Stimulated activated CD4-positive, alpha-beta T cell treated with anti-CD3 and anti-CD28 coated beads, Interleukin-1b, Interleukin-23, amount 100 ng/mL, for 4 hours (primary cell): ENCODE data around the gene WNT2B.

ENCODE experiments used
- DNase-seq, 2 donors: peaks; one replicate each; pipeline ENCODE4 v3.0.0-alpha.2; 2020; ENCODE audit warnings: low read depth in 2 of 2

WNT2B gene

DNA sequence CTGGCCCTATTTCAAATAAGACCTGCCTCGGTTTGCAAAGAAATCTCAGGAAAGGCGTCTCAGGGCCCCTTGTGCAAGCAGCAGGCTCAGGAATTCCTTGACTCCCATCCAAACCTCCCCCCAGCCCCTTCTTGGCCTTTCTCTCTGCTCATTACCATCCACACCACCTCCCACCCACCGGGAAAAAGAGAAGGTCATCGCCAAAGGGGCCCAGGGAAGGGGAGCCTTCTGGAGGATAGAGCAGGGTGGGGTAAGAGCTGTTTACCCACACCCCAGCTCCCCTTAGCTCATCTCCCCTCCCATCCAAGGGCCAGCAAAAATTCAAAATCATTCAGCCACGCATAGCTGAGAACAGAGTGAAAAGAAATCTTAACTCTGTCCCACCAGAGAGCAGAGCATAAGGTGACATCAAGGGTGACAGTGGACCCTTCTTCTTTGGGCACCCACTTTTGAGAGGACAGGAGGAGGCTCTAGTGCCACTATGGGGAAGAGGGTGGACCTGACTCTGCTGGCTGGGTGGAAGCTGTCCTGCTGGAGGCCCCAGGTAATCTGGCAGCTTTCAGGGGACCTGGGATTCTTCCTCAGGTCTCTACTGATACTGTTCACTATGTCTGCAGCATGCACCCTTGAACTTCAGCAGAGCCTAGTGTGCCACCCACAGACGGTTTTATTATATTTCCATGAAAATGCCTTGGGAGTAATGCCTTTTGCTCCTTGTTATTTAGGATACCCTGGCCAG, 3.9 kb upstream of the WNT2B start:
- no peak for DNase-seq

DNA sequence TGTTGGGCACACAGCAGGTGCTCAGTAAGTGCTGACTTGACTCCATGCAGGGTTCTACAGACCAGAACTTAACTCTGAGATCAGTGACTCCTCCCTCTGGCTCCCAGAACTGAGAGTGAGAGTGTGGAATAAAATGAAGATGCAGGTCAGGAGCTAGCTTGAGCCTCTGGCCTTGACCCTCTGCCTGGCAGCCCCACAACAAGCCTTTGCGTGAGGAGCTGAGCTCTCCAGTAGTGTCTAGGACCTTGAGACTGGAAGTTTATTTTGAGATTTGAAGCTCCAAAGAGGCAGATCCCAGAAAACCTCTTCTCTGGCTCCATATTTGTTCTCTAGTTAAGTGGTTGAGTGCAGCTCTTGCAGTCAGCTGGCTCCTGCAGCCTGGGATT, 3.4 kb upstream of the WNT2B start:
- DNase-seq = no peak

- DNase-seq = no peak
Observed at GRCh38 chr1:112505878-112506277, 2.9 kb upstream of the WNT2B start.

GRCh38 chr1:112506306-112506705, 2.5 kb upstream of the WNT2B start:
- DNase-seq = no peak

GRCh38 chr1:112506731-112507130, 2.0 kb upstream of the WNT2B start:
- no peak for DNase-seq

DNA sequence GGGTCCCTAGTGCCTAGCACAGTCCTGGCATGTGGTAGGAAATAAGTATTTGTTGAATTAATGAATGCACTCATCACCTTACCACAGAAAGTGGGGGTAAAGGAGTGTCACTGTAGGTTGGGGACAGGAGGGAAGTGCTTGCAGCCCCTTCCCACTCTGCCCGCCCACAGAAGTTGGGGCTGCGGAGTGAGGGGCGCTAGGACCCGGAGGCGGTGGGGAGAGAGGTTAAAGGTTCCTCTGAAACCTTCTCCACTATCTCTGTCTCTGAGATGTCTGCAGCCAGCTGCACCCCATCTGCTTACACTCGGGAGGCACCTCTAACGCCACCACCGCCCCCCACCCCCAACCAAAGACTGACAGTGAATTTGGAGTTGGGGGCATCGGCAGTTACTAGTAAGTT, 1.4 kb upstream of the WNT2B start:
- no peak for DNase-seq

- peak; percentile 21 to 22 for DNase-seq
Observed at GRCh38 chr1:112507921-112508277, 866 bp upstream of the WNT2B start.

- peak in 1 of 2 donors; percentile 11 for DNase-seq
Observed at GRCh38 chr1:112509005-112509659, 367 bp downstream of the WNT2B start.

GRCh38 chr1:112509660-112510178, 954 bp downstream of the WNT2B start:
- DNase-seq = no peak

DNA sequence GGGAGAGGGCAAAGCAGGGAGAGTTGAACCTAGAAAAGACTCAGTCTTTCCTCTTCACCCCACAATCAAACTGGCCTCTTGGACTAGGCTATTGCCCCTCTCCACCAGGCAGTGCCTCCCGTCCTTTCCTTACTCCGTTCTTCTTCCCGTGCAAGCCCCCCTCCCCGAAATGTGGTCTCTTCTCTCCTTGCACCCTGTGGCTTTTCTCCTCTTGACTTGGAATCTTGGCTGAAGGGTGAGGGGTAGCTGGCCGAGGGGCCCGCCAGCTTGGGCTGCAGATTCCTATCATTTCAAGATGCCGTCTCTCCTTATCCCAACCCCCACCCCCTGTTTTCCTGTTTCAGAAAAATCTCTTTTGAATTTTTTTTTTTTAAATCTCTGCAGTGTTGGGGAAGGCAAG, 1.6 kb downstream of the WNT2B start:
- no peak for DNase-seq

DNA sequence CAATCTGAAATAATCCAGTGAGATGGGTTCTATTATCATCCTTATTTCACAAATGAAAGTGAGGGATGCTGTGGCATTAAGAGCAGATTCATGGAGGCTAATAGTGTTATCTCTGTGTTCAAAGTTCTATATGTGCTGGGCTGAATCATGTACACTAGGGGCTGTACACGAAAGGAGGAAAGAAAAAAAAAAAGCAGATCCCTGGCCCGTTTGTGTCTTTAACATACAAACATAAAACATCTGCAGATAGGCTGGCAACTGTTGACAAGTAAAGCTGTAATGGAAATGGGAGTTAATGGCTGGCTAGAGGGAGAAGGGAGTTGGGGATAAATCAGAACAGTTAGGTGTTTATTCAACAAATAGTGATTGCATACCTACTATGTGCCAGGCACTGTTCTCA, 3.1 kb downstream of the WNT2B start:
- no peak for DNase-seq

DNA sequence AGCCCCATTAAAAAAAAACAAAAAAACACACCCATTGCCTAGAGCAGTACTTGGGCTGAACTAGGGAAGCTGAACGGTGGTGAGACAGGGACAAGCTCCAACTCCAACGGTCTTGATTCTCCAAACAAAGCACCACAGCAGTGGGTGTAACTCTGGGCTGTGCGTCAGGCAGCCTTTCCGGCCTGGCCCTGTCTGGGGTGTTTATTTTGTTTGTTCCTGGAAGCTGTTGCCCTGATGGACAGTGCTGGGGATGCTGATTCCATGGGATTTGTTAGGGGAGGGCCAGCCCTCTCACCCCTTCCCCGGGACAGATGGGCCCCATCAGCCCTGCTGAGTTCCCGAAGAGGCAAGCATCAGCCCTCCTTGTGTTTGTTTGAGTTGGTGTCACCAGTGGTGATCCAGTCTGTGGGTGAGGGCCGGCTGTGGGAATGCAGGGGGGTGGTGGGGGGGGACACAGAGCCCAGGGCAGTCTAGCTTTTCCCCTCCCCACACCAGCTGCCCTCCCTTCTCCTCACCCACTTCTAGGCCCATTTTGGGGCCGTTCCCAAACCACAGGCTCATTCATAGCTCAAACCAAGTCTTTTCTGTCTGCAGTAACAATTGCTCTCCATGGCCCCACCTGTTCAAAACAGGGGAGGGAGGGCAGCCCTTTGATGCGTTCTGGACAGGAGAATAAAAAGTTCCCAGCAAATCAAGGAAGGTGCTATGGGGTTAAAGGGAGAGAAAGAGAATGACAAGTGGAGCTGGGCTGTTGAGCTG, 4.5 kb downstream of the WNT2B start:
- no peak for DNase-seq

DNA sequence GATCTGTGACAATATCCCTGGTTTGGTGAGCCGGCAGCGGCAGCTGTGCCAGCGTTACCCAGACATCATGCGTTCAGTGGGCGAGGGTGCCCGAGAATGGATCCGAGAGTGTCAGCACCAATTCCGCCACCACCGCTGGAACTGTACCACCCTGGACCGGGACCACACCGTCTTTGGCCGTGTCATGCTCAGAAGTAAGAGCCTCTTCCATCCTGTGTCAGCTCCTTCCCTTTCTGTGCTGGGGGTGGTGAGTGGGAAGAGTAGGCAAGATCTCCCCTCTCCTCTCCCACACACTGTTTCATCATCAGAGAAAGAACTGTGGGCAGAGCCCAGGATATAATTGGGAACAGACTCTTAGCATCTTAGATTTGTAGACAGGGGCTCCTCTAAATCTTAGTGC, 6.1 kb downstream of the WNT2B start:
- DNase-seq = no peak

DNA sequence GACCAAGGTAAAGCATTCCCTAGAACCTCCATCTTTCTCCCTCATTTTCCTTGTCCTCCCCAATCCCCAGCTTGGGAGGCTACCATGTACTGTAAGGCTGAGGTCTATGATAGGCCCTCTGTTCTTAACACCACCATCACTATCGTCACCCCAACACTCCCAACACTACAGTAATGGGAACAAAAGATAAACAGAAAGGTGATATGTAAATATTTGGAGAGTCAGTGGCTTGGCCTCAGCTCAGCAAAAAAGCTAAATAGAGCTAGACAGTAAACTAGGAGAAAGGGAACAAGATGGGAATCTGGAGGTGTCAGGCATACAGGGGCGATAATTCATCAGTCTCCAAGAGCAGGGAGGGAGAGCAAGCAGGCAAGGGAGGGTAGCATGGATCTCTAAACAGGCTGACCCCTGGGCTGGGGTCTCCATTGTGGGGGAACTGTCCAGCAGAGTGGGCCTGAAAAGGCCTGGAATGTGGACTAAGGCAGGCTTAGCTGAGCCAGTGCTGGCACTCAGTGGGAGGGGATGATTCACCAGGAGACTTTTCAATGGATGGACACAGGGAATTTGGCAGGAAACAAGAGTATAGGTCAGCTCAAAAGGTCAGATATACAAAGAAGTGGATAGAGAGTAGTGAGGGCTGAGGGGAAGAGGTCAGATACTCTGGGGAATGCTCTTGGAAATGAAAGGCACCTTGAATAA, 6.7 kb downstream of the WNT2B start:
- no peak for DNase-seq

DNA sequence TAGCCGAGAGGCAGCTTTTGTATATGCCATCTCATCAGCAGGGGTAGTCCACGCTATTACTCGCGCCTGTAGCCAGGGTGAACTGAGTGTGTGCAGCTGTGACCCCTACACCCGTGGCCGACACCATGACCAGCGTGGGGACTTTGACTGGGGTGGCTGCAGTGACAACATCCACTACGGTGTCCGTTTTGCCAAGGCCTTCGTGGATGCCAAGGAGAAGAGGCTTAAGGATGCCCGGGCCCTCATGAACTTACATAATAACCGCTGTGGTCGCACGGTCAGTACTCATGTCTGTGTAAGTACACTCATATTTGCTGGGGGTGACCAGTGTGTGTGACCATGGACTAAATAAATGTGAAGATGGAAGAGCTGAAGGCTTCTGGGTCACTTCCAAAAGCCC, 7.4 kb downstream of the WNT2B start:
- DNase-seq = no peak

DNA sequence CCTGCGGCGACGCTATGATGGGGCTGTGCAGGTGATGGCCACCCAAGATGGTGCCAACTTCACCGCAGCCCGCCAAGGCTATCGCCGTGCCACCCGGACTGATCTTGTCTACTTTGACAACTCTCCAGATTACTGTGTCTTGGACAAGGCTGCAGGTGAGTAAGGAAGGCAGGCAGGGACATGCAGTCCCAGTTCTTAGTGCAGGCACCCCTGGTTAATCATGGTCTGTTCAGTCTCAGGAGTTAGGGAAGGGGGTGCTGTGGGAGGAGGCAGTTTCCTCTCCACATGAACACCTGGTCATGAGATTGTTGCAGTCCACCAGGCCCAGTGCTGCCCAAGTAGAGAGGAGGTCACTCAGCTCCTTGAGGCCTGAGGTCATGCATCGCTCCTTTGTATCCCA, 8.5 kb downstream of the WNT2B start:
- DNase-seq = no peak

DNA sequence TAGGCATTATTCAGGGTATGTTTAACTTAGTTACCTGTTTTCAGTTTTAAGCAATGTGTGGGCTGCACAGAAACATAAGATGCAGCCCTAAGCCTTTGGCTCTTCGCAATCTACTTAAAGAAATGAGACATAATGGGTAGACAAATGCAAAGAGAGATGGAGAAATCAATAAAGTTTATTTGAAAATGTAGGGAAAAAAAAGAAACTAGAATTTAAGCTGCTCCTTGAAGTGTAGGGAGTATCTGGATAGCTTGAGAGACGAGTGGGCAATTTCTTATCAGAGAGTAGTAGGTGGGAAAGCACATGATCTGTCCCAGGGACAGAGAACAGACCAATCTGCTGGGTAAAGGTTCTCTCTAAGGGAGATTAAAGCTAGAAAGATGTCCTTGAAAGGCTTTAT, 8.9 kb downstream of the WNT2B start:
- DNase-seq = no peak

DNA sequence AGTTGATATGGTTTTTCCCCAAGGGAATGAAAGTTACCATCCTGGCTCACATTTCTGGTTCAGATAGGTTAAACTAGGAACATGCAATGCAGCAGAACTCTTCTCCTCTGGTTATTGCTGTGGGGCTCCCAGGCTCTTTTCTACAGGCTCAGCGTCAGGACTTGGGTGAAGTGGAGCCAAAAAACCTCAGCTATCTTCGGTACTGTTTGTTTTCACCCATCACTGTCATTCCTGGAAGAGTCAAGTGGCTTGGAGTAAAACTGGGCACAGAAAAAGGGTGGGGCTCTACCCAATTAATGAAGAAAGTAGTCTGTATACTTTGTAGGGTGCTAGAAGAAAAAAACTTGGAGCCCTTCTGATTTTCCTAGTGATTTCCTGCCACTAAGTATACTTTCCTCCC, 9.4 kb downstream of the WNT2B start:
- no peak for DNase-seq

GRCh38 chr1:112520166-112520565, 11.4 kb downstream of the WNT2B start:
- DNase-seq = no peak

DNA sequence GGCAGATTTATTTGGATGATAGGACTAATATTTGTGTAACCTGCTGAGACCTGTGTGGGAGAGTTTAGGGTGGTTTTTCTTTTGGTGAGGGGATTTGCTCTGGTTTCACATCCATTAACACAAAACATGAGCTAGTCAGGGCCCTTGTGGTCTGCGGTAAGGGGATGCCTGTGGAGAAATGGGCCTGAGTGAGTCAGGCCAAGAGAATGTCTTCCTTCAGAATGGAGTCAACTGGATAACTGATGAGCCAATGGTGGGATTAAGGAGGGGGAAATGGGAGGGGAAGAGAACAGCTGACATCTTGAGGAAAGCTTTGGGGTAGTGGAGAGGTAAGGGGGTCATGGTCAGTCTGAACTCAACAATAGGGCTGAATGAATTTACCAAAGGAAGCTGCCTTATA, 13.9 kb downstream of the WNT2B start:
- DNase-seq = no peak

DNA sequence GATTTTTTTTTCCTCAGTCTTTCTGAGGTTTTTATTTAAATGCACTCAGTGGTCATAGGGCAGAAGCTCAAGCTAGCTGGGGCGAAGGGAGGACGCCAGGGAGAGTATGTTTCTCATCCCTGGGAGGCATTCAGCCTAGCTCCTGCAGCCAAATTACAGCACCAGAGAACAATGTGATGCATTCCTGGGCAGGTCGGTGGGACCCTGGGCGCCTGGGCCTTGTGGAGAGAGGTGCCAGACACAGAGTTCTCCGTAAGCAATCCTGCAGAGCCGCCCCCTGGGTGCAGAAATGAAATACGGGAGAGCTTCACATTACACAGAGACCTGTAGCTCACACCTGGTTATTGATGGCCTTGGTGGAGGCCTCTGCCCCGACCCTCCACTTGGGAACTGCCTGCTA, 15.5 kb downstream of the WNT2B start:
- DNase-seq = no peak

DNA sequence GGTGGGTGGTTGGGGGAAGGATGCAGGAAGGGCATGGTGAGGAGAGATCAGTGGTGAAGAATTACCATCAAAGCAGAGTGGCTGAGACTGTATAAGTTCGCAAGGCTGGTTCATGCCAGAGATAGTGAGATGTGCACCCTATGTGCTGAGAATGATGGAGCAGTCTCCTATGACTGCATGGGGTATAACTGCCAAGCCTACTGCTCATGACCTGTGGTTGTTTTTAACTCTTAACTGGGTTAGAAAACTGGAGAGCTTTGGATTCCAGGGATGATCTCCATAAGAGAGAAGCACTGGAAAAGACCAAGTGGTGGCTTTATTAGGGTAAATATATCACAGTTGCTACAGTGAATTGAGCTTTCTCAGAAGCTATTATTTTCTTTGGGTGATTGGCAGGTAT, 16.2 kb downstream of the WNT2B start:
- DNase-seq = no peak
